Activated CD4-positive, alpha-beta memory T cell treated with anti-CD3 and anti-CD28 coated beads, Interleukin-2, amount 10 ng/mL, durations not matched to agents 7 days and 5 days (primary cell): Measurements from ENCODE around the gene KIAA0513. TPM values are rescaled to one million over a fixed set of nuclear protein-coding genes. Genes with fewer than 3 reads are reported as not detected.

ENCODE experiments used
- CTCF ChIA-PET: fragments of 350-600 bp; sonication (Branson Sonifier 250); formaldehyde crosslinking; loops from one replicate; lab custom pipeline; 2021; ENCODE audit warnings: antibody characterized with exemption, inconsistent platforms; lab: Charles Lee
- POLR2A ChIA-PET: fragments of 350-600 bp; sonication (Branson Sonifier 250); formaldehyde crosslinking; loops from one replicate; lab custom pipeline; 2021; ENCODE audit warnings: antibody characterized with exemption; lab: Charles Lee
- DNase-seq: peaks from one replicate; pipeline ENCODE4 v3.0.0-alpha.2; 2020
- H3K27ac Mint-ChIP-seq: one replicate; pipeline ENCODE4 v1.8.0; 2021; ENCODE audit warnings: mild to moderate bottlenecking, mixed read lengths
- H3K27me3 Mint-ChIP-seq: one replicate; pipeline ENCODE4 v1.8.0; 2021; ENCODE audit warnings: mixed read lengths
- H3K36me3 Mint-ChIP-seq: one replicate; pipeline ENCODE4 v1.8.0; 2021; ENCODE audit warnings: low read depth, mixed read lengths
- H3K4me1 Mint-ChIP-seq: one replicate; pipeline ENCODE4 v1.8.0; 2021; ENCODE audit warnings: mixed read lengths
- H3K4me3 Mint-ChIP-seq: one replicate; pipeline ENCODE4 v1.8.0; 2021; ENCODE audit warnings: mild to moderate bottlenecking, mixed read lengths
- H3K9me3 Mint-ChIP-seq: one replicate; pipeline ENCODE4 v1.8.0; 2021; ENCODE audit warnings: mixed read lengths
- total RNA-seq, 2 experiments: library from RNA; stranded (reverse); gene quantifications; one replicate each; pipeline ENCODE4 v1.2.3, GENCODE V29; 2021

The KIAA0513 gene
- total RNA-seq, 2 experiments from 2014 or later: 7.4 to 7.9 TPM

DNA sequence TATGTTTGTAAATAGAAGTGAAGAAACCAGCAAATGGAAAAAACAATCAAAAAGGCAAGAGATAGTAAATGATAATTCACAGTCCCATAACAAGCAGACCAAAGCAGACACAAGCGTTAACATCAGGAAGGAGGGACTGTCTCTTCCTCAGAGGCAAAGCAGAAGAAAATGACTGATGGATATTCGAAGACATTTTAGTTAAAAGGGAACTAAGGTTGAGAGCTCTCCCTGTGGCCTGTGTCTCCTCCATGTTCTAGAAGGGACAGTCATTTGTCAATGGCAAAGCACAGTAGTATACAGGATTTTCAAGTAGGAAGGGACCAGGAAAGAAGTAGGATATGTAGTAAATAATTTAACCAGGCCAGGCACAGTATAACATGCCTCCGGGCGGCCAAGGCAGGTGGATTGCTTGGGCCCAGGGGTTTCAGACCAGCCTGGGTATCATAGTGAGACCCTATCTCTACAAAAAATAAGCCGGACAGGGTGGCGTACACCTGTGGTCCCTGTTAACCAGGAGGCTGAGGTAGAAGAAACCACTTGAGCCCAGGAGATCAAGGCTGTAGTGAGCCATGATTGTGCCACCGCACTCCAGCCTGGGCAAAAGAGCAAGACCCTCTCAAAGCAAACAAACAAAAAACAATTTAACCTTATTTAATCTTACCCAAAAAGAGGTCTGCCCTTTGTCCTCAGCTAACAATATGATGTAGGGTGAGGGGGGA, 19.9 kb upstream of the KIAA0513 start:
- ChIA-PET CTCF (interaction anchor here (1.2 kb wide), 1 partner anchor 79 kb away, joined by 3 read pairs; no protein-coding TSS in a partner anchor), POLR2A (interaction anchor here (1.8 kb wide), 1 partner anchor 20 kb away, joined by 5 read pairs; the partner anchor contains the start of gene KIAA0513)
- peaks cover 10% of the 10 kb centered on the region for H3K36me3 Mint-ChIP-seq
- H3K9me3 Mint-ChIP-seq: no peaks in the 10 kb centered on the region
- no peak overlapping the region for H3K4me3 Mint-ChIP-seq
- H3K4me1 Mint-ChIP-seq: peaks cover 60% of the 10 kb centered on the region
- H3K27me3 Mint-ChIP-seq: no peaks in the 10 kb centered on the region
- H3K27ac Mint-ChIP-seq: no peak overlapping the region
- DNase-seq: no peak

DNA sequence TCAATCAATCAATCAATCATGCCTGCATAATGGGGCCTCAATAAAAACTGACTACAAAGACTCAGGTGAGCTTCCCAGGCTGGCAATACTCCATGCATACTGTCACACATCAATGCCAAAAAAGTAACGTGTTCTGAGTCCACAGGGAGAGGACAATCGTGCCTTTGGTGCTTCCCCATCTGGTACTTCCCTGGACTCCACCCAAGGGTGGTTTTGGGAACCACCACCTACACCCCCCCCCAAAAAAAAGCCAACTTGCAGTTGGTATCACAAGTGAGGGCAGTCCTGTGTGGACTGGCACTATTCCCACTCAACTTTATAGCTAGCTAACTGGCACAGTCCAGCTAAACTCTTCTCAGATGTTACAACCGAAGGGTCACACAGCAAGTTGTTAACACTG, 19.3 kb upstream of the KIAA0513 start:
- POLR2A ChIA-PET: interaction anchor here (1.8 kb wide), 1 partner anchor 19 kb away, joined by 5 read pairs; the partner anchor contains the start of gene KIAA0513

DNA sequence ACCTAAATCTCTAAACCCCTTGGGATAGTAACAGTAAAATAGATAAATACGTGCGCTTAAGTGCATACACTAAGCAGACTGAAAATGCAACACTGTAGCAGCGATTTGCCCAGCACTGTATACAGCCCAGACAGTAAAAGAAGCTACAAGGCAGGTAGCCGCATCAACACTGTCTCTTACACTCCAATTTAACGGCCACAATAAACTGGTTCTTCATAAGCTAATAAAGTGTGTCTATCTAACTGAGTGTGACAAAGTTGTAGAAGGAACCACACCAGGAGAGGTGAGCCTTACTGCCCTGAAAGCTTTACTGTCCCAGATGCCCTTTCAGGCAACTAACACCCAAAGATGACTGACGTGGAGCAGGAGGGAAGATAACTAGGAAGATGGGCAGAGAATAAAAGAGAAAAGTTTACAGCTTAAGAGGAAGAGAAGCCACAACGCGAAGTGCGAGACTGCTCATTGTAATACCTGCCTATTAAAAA, 17.1 kb upstream of the KIAA0513 start:
- H3K27me3 Mint-ChIP-seq: peaks cover 2% of the 10 kb centered on the region
- ChIA-PET POLR2A (interaction anchor here (0.8 to 4.2 kb wide), 7 partner anchors 10 to 256 kb away, joined by 3 to 56 read pairs (median 6); partner anchors contain the start of gene KIAA0513), CTCF (interaction anchor here (0.7 to 3.2 kb wide), 6 partner anchors 16 to 264 kb away, joined by 3 to 22 read pairs (median 5); partner anchors contain the start of gene KIAA0513)
- H3K36me3 Mint-ChIP-seq: peaks cover 7% of the 10 kb centered on the region
- peak overlapping the region; percentile 94 for H3K27ac Mint-ChIP-seq
- peak overlapping the region; percentile 98 for H3K4me3 Mint-ChIP-seq
- DNase-seq: no peak
- peaks cover 39% of the 10 kb centered on the region for H3K4me1 Mint-ChIP-seq
- H3K9me3 Mint-ChIP-seq: no peaks in the 10 kb centered on the region

More for the DNA sequence above, 19.3 kb upstream of the KIAA0513 start:
- no peak overlapping the region for H3K27ac Mint-ChIP-seq
- DNase-seq: no peak
- no peaks in the 10 kb centered on the region for H3K27me3 Mint-ChIP-seq
- CTCF ChIA-PET: interaction anchor here (1.2 kb wide), 1 partner anchor 78 kb away, joined by 3 read pairs; no protein-coding TSS in a partner anchor
- H3K4me1 Mint-ChIP-seq: peaks cover 56% of the 10 kb centered on the region
- peaks cover 7% of the 10 kb centered on the region for H3K36me3 Mint-ChIP-seq
- H3K4me3 Mint-ChIP-seq: no peak overlapping the region
- H3K9me3 Mint-ChIP-seq: no peaks in the 10 kb centered on the region

DNA sequence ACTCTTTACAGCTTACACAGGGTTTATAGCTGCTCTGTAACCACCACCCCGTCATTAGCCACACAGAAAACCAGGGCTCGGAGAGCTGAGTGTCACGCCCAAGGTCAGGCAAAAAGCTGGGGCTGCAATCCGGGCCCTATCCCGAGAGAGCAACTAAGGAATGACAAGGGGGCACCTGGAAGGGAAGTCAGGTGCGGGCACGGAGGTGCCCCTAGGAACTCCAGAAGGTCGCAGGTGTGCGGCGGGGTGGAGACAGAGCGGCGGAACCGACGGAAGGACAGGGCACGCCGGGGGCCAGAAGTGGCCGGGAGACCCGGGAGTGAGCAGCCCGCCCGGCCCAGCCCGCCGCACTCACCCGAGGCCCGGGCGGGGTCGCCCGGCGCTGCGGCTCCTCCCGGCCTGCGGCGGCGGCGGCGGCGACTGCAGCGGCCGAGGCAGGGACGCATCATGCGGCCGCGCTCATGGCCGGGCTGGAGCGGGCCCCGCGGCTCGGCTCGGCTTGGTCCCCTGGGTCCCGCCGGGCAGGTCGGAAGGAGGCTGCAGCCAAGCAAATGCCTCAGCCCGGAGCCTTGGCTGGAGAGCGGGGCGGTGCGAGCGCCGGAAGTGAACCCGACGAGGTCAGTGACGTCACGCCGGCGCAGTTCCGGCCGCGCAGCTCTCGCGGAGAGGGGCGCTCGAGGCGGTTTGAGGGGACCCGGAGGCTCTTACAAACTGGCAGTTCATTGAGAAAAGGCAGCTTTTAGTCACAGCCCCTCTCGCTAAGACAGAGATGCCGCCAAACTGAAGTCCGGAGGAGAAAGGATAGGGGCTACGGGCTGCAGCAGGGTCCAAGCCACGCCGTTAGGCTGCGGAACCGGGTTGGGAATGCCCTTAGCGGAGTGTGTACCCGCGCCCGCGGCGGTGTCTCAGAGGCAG, 16.4 kb upstream of the KIAA0513 start, which contains the start of gene ZDHHC7:
ZDHHC7 (minus strand) TSS at position 605 of the 915 bp plus-strand sequence. CDS start 20,917 bp downstream, outside the sequence.
- Mint-ChIP-seq H3K4me3 (peak within 1 kb of the TSS; percentile 98), H3K4me1 (peaks cover 38% of the 10 kb centered on the region), H3K27ac (peak within 1 kb of the TSS; percentile 94), H3K27me3 (peaks cover 2% of the 10 kb centered on the region), H3K36me3 (peaks cover 7% of the 10 kb centered on the region), H3K9me3 (no peaks in the 10 kb centered on the region)
- DNase-seq: peak; percentile 87
- CTCF ChIA-PET: interaction anchor here (0.9 to 3.2 kb wide), 6 partner anchors 16 to 76 kb away, joined by 3 to 22 read pairs (median 6); partner anchors contain the start of gene KIAA0513
- POLR2A ChIA-PET: interaction anchor here (0.8 to 4.2 kb wide), 9 partner anchors 9 to 257 kb away, joined by 3 to 56 read pairs (median 6); partner anchors contain the start of gene KIAA0513

DNA sequence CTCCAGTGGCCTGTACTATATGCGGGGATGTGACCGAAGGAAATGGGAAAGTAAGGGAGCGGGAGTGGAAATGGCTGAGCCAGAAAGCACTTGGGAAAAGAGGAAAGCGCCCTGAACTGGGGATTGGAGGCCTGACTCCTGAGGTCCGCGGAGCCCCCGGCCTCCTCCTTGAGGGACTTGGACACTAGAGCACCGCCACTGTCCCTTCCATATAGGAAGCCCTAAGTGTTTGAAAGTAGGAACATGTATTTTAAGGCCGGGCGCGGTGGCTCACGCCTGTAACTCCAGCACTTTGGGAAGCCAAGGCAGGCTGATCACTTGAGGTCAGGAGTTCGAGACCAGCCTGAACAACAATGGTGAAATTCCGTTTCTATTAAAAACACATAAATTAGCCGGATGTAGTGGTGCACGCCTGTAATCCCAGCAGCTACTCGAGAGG, 15.7 kb upstream of the KIAA0513 start:
- ChIA-PET CTCF (interaction anchor here (1.3 to 3.2 kb wide), 5 partner anchors 15 to 258 kb away, joined by 3 to 22 read pairs (median 7); partner anchors contain the start of gene KIAA0513), POLR2A (interaction anchor here (1.2 to 4.2 kb wide), 6 partner anchors 9 to 258 kb away, joined by 3 to 56 read pairs (median 6); partner anchors contain the start of gene KIAA0513)
- Mint-ChIP-seq H3K27ac (peak overlapping the region; percentile 93), H3K27me3 (peaks cover 2% of the 10 kb centered on the region), H3K36me3 (peaks cover 7% of the 10 kb centered on the region), H3K9me3 (no peaks in the 10 kb centered on the region), H3K4me3 (peak overlapping the region; percentile 82), H3K4me1 (peaks cover 40% of the 10 kb centered on the region)
- no peak for DNase-seq

DNA sequence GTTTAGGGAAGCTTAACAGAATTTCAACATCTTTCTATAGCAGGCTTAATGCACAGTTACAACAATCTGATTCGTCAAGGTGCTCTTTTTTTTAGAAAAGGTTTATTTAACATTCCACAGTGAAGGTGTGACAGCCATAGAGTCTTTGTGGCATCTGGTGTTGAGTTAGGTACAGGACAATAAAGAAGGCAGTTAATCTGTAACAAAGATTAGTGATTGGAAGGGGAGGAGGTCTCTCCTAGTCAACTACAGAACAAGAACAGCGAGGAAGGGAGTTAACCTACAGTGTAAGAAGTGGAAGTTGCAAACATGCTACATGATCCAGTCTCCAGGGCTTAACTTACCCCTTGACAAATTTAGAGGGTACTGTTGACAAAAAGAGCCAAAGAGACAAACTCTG, 13.3 kb upstream of the KIAA0513 start:
- ChIA-PET CTCF (interaction anchor here (2.1 to 3.1 kb wide), 2 partner anchors 13 to 260 kb away, joined by 7 to 14 read pairs; partner anchors contain the start of gene KIAA0513), POLR2A (no interaction called here)
- Mint-ChIP-seq H3K4me3 (no peak overlapping the region), H3K4me1 (peaks cover 37% of the 10 kb centered on the region), H3K27me3 (peaks cover 15% of the 10 kb centered on the region), H3K27ac (no peak overlapping the region), H3K9me3 (no peaks in the 10 kb centered on the region), H3K36me3 (peaks cover 7% of the 10 kb centered on the region)
- DNase-seq: no peak

DNA sequence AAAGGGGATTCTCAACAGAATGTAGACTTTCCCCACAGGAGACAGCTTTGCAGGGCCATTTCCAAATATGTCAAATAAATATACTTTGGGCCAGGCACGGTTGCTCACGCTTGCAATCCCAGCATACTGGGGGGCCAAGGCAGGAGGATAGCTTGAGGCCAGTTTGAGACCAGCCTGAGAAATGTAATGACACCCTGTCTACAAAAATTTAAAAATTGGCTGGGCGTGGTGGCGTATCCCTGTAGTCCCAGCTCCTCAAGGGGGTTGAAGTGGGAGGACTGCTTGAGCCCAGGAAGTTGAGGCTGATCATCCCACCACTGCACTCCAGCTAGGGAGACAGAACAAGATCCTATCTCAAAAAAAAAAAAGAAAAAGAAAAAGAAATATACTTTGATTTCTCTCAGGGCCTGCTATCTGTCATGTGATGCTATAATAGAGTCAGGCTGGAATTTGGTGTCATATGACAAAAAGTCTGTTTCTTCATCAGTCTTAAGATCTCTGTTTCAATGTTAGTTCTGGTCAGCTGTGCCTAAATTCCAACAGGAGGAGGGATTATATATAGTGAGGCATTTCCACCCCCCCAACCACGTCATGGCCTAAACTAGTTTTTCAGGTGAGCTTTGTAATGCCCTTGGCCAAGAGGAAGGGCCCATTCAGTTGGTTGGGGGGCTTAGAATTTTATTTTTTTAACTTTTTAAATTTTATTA, 12.0 kb upstream of the KIAA0513 start:
- no peak overlapping the region for H3K27ac Mint-ChIP-seq
- H3K4me1 Mint-ChIP-seq: peaks cover 26% of the 10 kb centered on the region
- no peaks in the 10 kb centered on the region for H3K9me3 Mint-ChIP-seq
- peaks cover 3% of the 10 kb centered on the region for H3K36me3 Mint-ChIP-seq
- H3K27me3 Mint-ChIP-seq: peaks cover 15% of the 10 kb centered on the region
- no peak overlapping the region for H3K4me3 Mint-ChIP-seq
- DNase-seq: no peak
- ChIA-PET POLR2A (interaction anchor here (2.4 kb wide), 1 partner anchor 12 kb away, joined by 13 read pairs; the partner anchor contains the start of gene KIAA0513), CTCF (interaction anchor here (1.3 to 2.1 kb wide), 3 partner anchors 11 to 99 kb away, joined by 3 to 9 read pairs (median 5); no protein-coding TSS in a partner anchor)

DNA sequence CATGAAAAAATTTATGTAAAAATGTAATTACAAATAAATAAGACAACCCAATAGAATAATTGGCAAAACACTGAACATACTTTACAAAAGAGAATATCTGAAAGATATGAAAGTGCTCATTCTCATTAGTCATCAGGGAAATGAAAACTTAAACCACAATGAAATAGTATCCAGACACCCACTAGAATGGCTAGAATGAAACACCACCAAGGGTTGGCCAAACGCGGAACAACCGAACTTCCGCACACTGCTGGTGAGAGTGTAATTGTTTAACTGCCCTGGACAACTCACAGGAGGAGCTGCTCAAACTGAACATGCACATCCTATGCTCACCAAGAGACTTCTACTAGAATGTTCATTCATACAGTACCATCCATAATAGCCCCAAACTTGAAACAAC, 10.4 kb upstream of the KIAA0513 start:
- H3K27ac Mint-ChIP-seq: no peak overlapping the region
- H3K36me3 Mint-ChIP-seq: no peaks in the 10 kb centered on the region
- peaks cover 15% of the 10 kb centered on the region for H3K4me1 Mint-ChIP-seq
- ChIA-PET POLR2A (interaction anchor here (2.4 kb wide), 1 partner anchor 10 kb away, joined by 13 read pairs; the partner anchor contains the start of gene KIAA0513), CTCF (interaction anchor here (2.1 kb wide), 1 partner anchor 9 kb away, joined by 9 read pairs; no protein-coding TSS in a partner anchor)
- no peak overlapping the region for H3K4me3 Mint-ChIP-seq
- peak; percentile 29 for DNase-seq
- H3K27me3 Mint-ChIP-seq: peaks cover 15% of the 10 kb centered on the region
- no peaks in the 10 kb centered on the region for H3K9me3 Mint-ChIP-seq

DNA sequence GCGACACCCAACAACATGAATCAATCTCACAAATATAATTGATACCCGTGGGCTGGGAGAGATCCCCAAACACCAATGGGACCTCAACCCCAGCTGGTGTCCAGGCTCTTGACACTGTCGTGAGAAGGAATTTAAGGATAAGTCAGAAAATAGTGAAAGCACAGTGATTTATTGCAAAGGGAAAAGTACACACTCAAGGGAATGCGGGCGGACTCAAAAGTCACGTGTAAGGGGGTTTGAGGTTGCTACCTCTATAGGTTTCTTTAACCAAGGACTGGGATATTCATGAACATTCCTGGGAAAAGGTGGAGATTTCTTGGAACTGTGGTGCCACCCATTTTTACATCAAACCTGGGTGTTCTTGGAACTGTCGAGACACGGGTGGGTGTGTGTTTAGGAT, 10.0 kb upstream of the KIAA0513 start:
- H3K36me3 Mint-ChIP-seq: no peaks in the 10 kb centered on the region
- no peak for DNase-seq
- H3K9me3 Mint-ChIP-seq: no peaks in the 10 kb centered on the region
- H3K4me3 Mint-ChIP-seq: no peak overlapping the region
- peaks cover 15% of the 10 kb centered on the region for H3K27me3 Mint-ChIP-seq
- CTCF ChIA-PET: no interaction called here
- H3K27ac Mint-ChIP-seq: no peak overlapping the region
- POLR2A ChIA-PET: interaction anchor here (2.4 kb wide), 1 partner anchor 10 kb away, joined by 13 read pairs; the partner anchor contains the start of gene KIAA0513
- H3K4me1 Mint-ChIP-seq: peaks cover 14% of the 10 kb centered on the region

DNA sequence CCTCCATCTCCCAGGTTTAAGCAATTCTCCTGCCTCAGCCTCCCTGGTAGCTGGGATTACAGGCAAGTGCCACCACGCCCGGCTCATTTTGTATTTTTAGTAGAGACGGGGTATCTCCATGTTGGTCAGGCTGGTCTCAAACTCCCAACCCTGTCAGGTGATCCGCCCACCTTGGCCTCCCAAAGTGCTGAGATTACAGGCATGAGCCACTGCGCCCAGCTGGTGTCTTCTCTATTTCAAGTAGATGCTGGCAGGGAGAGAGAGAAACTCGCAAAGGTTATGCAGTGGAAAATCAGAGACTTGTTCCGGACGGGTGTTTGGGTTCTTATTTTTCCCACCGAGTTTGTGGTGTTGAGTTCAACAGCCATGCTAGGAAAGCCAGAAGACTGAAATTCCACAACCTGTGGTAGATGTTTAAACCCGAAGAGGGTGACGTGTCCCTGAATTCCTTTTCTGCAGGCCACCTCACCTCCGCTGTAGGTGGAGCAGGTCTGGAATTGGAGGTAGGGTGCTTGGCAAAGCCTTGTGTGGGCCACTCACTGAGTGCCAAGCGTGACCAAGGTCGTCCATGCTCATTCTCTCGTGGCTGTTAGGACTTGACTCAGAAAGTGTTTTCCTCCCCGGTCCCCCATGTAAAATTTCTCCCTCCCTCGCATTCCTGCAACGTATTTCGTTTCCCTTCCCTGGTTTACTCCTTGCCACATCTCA, 8.9 kb upstream of the KIAA0513 start:
- H3K27me3 Mint-ChIP-seq: peaks cover 15% of the 10 kb centered on the region
- no peak overlapping the region for H3K27ac Mint-ChIP-seq

More for the DNA sequence above, 8.9 kb upstream of the KIAA0513 start:
- H3K9me3 Mint-ChIP-seq: no peaks in the 10 kb centered on the region
- ChIA-PET POLR2A (no interaction called here), CTCF (no interaction called here)
- no peak overlapping the region for H3K4me3 Mint-ChIP-seq
- peaks cover 14% of the 10 kb centered on the region for H3K4me1 Mint-ChIP-seq
- no peaks in the 10 kb centered on the region for H3K36me3 Mint-ChIP-seq
- no peak for DNase-seq
